ENCODE measurements around the gene PCDH1.

The PCDH1 gene

DNA sequence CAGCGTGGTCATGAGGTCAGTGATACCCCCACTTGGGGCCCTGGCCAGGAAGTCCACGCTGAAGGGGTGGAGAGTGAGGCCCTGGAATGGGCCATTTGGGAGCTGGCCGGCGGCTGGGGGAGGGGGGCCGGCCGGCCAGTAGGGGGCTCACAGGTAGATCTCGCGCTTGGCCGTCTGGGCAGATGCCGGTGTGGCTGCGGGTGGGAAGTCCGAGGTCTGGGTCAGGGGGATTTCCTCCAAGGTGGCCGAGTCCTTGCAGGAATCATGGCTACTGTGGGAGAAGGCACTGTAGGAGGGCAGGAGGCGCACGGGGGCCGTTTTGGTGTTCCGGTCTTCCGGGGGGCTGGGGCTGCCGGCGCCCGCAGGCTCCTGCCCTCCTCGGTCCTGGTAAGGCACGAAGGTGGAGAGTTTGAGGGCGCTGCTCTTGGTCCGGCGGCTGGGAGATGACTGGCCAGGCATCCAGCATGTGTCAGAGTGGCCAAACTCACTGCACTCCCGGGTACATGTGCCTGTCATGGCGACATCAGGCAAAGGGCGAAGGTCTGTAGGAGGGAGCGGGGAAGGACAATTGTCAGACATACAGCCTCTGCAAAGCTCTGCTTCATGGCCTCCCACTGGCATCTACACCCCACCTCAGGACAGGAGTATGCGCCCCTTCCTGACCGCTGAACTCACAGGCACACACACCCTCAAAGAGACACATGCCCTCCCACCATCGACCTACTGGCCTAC is 24.1 kb downstream of the PCDH1 start:
- DNase-seq (ENCODE audit: low read depth) = no peak

DNA sequence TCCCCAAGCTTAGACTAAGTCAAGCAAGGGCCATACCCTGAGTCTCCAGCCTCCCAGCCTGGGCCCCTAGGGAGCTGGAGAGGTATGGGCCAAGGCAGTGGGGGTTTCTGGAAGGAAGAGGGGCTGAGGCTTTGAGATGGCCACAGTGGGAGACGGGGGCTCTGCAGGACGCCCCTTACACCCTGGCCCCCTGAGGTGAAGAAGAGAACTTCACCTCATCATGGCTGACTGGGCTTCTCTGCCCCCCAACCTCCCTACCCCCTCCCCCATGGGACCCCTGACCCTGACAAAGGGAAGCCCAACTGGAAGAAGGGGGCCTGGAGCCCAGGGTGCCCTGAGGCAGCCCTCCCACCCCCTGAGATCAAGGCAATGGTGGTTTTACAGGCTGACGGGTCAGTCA is 25.8 kb downstream of the PCDH1 start:
- no peak for DNase-seq (ENCODE audit: low read depth)

DNA sequence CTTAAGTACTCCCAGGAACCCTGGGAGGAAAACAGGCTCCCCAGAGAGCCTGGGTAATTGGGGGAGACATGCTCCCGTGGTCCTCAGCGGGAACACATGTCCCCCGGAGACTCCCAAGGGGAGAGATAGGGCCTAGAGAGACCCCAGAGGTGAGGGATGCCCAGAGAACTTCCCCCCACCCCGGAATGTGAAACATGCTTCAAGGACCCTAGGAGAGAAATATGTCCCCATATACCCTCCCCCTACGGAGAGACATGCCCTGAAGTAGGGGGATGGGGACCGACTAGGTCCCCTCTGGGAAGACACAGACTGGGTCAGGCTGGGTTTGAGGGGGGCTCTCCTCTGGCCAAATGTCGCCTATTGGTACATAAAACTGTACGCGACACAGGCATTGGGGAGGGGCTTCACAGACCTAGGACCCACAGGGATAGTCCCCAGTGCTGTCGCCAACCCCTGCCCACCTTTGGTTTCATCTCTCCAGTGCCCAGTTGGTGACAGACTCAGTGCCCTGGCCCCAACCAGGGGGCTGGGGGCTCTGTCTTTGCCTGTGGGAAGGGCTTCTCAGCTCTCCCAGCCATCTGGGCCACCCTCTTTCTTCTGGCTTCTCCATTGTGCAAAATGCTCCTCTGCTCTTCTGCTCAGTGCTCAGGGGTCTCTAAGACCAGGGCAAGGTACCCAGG is 26.9 kb downstream of the PCDH1 start:
- DNase-seq (ENCODE audit: low read depth) = no peak

DNA sequence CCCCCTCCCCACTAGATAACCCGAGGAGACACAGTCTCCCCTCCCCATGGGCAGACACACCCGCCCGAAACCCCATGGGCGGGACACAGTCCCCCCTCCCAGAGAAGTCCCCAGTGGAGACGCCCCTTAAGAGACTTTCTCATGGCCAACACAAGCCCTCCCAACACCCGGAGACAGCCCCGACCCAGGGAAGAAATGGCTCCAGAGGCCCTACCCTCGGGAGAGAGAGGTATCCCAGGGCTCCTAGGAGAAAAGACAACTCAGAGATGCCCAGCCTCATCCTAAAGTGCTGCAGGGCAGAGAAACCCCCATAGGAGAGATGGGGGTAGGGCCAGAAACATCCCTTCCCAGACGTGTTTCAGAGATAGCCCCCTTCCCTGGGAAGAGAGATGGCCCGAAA is 27.4 kb downstream of the PCDH1 start:
- no peak for DNase-seq (ENCODE audit: low read depth)

DNA sequence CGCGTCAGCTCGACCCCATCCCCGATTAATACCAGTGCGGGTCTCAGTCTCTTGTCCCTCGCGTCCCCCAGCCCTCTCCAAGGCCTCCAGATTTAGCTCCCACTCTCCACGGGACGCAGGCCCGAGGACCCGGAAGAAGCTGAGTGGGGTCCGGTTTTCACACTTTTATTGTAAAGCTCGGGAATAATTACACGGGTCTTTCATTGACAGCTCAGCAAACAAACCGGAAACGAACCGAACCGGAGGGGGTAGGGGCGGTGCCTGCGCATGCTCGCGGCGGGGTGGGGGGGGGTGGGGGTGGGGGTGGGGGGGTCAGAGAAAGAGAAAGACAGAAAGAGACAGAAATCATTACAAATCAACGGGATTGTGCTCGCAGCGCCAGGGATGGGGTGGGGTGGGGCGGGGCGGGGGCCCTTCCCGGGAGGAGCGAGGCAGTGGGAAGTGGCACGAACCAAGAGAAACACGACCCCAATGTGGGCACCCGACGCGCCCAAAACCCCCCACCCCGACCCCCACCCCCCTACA is 27.9 kb downstream of the PCDH1 start:
- no peak for DNase-seq (ENCODE audit: low read depth)

DNA sequence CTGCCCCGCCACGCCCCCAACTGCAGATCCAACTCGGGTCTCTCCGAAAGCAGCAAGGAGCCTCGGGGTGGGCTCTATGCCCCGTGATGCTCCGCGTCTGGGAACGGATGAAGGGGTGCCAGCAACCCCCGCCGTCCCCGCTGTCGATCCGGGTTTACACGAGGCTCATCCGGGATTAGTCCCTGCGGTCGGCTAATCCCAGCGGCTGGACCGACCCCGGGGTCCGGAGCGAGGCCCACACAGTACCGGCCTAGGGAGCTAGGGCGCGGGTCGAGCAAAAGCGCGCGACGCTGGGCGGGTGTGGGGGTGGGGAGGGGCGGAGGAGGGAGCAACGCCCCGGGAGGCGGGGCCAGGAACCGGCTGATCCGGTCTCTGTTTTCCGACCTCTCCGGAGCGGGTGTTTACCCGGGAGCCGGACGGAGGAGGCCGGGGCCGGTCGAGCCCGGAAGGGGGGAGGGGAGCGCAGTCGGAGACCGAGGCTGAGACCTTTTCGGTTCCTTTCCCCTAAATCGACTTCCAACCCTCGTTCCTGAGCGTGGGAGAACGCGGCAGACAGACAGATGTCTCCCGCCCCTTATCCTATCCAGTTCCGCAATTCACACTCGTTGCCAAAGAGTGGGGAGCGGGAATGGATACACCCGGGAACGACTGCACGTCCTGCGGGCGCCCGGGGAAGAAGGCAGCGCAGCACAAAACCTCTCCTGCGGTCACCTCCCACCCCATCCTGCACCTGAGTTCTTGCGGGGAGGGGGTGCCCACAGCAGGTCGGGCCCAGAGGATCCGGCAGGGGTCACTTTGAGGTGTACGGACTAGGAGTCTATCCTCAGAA is 28.6 kb downstream of the PCDH1 start:
- DNase-seq (ENCODE audit: low read depth) = no peak

DNA sequence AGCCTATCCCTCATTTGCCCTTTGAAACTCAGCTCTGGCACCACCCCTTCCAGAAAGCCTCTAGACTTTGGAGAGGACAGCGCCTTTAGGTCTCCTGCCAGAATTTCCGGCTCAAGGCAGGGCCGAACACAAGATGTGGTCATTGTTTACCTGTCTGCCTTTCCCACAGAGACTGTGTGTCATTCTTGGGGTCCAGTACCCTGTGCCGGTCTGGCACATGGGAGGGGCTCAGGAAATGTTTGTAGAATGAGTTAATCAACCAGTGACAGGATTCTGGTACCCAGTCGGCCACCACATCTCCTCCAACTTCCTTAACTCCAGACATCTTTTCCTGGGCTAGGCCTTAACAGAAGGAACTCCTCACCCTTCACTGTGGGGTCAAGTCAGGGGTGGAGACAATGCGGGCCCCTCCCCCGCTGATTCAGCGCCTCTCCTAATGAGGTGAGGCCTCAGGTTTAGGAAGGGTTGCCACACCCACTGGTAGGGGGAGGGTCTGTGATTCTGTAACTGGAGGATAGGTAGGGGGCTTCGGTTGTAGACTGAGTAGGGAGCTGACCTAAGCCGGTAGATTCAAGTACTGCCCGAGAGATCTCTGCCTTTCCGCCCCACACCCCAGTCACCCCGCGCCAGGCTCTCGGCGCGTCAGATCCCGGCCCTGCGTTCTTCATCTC is 29.3 kb downstream of the PCDH1 start:
- no peak for DNase-seq (ENCODE audit: low read depth)

DNA sequence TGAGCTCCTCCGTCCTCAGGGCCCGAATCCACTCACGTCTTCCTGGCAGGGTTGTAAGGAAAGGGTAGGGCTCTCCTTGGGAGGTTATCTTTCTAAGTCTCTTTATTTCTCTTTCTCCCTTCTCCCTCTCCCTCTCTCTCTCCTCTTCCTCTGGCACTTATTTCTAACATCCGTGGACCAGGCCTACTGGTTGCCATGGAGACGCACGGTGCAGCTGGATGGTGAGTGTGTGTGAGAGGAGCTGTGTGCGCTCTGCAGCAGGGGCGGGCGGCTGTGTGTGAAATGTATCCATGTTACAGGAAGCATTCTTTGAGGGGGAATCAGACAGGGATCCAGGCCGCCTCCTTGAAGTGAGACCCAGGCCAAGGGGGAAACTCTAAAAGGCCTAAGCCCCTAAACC is 32.2 kb downstream of the PCDH1 start:
- no peak for DNase-seq (ENCODE audit: low read depth)

DNA sequence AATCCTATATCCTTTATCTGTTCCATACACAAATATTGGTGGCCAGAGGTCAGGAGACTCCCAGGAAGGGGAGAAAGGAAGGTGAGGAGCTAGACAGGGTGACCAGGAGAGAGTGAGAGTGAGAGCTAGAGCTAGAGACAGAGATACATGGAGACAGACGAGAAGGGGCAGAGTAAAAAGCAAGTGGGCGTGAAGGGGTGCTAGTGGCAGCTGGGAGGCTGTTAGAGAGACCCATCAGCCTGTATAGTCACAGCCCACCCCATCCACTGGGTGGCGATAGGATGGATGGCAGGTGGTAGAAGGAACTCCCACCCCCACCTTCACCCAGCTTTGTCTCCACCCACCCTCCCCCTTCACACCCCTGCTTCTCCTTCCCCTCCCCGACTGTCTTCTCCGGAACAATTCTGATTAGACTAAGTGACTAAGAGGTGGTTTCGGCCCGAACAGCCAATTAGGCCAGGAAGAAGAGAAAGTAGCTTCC is 32.8 kb downstream of the PCDH1 start:
- DNase-seq (ENCODE audit: low read depth) = no peak

DNA sequence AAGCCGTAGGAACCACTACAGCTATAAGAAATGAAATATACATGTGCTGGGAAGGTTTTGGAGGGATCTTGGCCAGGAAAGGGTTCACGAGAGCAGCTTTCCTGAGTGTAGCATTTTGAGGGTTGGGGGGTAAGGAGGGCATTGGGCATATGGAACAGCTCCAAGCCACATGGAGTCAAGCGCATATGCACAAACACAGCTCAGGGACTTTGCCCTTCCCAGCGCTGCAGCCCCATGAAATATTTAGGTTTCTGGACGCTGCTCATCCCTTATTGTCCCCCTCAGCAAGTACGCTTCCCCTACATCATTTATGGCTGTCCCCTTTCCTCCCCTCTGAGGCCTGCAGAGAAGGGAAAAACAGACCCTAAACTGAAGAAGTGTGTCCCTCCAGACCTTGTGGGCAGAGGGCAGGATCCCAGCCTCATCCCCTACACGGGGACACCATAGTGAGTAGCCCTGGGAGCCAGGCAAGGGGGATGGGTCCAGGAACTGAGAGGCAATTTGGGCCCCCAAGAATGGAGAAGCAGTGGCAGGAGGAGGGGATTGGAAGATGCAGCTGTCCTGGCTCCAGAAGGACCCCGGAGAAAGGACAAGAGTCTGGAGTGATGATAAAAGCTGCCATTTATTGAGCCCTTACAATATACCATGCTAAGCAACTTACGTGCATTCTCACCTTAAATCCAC is 33.7 kb downstream of the PCDH1 start:
- no peak for DNase-seq (ENCODE audit: low read depth)

DNA sequence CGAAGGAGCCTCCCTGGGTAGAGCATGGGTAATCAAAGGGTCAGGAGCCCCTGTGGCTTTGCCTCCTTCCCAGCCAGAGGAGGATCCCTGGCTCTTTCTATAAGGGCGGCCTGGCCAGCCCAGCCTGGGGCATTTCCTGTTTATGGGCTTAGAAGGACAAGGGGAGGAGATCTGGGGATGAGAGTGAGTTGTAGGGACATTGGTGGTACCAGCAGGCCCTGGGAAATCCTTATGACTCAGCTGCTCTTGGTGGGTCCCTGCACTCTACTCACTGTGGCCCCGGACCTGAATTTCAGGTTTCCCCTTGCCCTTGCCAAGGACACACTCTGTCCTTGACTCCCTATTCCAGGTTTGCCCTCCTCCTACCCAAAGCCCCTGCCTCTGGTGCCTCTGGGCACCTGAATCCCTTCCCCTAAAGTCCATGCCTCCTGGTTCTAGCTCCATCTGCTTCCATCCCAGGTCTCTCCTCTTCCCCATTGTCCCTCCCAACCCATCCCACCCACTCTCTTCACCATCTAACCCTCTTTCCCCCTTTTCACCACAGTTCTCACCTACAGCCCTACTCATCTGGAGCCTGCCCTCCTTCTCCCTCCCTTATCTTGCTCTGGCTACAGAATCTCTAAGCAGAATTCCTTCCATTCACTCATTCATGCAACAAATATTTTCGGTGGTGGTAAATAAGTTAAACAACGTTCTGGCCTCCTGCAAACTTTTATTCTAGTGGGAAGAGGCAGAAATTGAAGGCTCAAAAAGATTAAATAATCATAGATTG is 34.9 kb downstream of the PCDH1 start:
- no peak for DNase-seq (ENCODE audit: low read depth)

DNA sequence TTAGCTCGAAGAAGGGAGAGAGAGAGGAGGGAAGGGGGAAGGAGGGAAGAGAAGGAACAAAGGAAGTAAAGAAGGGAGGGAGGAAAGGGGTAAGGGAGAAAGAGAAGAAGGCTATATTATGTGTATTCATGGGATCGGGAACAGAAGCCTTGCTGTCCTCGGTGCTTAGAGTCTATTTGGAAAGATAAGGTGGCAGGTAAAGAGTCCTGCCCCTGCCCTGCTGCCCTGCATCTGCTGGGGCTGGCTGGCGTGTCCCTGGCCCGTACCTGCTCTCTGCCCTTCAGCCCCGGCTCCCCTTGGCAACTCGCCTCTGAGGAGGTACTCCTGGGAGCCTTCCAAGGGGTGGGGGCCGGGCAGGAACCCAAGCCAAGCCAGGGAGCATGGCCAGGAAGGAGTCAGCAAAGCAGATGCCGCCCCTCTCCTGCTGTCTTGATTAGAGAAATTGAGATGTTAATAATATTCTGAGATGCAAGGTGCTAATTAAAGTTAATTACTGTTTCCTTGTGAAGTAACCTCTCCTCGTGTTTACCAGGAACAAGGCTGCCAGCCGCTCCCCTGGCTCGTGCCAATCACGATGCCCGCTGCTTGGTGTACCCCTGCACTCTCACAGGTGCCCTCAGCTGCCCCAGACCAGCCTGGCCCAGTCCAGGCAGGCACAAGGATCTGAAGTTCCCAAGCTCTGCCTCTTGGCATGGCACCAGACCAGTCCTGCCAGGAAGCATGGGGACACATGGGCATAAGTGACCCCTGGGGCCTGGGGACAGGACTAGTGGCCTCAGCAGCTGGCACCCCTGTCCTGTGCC is 36.6 kb downstream of the PCDH1 start:
- no peak for DNase-seq (ENCODE audit: low read depth)

DNA sequence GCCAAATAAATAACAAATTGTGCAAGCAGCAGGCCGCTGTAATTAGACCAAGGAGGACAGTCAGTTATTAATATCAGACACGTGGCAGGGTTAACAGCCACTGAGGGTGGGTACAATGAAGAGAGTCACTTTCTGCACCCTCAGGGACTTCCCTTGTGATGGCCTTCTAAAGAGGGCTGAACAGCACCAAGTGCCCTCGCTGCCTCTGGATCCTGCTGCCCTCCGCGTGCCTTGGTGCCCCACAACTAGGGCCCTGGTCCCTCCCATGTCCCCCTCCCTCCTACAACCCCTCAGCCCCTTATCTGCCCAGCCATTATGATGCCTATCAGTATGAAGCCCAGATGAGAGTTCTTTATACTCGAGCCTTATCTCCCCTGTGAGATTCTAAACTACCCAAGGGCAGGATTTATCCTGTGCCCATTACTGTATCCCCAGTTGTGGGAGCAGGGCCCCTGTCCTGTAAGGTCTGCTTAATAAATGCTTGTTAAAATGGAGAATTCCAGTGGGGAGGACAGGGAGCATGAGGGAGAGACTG is 37.3 kb downstream of the PCDH1 start:
- no peak for DNase-seq (ENCODE audit: low read depth)

DNA sequence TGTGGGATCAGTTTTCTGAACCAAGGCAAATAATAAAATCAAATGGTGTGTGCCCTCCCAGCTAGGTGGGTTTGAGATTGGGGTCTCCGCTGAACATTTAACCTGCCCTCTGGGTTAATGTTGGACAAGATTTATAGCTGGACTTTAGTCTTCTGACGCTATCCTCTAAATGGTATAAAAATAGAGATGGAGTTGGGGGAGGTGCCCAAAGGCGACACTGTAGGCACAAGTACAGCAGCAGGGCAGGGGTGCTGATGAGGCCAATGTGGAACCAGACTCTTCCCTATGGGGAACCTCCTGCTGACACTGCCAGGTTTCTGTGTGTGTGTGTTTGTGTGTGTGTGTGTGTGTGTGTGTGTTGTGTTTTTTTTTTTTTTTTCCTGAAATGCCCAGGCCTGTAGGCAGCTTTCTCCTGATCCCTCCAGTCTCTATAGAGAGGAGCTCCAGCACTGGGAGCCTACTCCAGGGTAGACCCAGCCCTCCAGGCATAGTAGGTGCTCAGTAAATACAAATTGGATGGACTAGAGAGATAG is 37.9 kb downstream of the PCDH1 start:
- DNase-seq (ENCODE audit: low read depth) = no peak

DNA sequence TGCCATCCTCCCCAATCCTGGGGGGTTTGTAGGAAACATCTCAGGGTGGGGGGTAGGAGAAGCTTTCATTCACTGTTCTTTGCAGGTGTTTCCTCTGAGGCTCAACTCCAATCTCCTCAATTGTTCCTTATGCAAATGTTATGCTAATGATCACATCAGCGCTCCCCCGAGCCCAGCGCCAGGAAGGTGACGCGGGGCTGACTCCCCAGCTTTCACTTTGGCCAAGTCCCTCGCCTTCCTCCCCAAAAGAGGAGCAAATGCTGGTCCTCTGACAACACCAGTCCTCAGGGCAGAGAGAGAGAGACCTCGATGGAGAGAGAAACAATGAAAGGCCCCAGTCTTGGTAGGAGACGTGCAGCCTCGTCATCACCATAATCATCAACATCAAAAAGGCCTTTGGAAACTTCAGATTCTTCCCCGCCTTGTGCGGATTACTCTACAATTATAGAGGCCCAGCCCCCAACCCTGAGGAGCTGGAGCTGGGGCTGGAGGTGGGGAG is 39.1 kb downstream of the PCDH1 start:
- no peak for DNase-seq (ENCODE audit: low read depth)

DNA sequence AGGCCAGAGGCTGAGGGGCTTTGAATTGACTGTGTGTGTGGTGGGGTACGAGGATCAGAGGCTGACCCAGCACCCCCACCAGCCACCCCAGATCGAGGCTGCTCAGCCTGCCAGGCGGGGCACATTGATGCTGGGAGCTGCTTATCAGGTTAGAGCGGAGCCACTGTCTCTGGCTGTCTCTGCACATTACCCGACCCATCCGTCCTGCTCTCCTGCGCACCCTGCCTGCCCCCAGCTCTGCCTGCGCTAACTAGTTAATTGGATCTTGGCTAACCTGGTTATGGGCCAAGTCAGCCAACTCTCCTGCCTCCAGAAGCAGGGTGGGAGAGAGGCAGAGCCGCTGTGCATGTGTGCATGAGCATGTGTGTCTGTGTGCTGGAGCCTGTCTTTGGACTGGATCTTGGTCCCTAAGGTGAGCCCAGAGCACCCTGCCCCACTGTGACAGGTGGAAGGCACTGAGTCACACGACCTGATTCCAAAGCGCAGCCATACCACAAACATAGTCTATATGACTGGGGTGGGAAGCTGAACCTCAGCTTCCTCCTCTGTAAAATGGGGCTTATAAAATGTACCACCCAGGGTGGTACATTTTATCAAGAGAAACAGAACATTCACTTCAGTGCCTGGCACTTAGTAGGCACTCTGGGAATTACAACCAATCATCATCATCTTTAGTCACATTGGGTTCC is 39.7 kb downstream of the PCDH1 start:
- DNase-seq (ENCODE audit: low read depth) = no peak

DNA sequence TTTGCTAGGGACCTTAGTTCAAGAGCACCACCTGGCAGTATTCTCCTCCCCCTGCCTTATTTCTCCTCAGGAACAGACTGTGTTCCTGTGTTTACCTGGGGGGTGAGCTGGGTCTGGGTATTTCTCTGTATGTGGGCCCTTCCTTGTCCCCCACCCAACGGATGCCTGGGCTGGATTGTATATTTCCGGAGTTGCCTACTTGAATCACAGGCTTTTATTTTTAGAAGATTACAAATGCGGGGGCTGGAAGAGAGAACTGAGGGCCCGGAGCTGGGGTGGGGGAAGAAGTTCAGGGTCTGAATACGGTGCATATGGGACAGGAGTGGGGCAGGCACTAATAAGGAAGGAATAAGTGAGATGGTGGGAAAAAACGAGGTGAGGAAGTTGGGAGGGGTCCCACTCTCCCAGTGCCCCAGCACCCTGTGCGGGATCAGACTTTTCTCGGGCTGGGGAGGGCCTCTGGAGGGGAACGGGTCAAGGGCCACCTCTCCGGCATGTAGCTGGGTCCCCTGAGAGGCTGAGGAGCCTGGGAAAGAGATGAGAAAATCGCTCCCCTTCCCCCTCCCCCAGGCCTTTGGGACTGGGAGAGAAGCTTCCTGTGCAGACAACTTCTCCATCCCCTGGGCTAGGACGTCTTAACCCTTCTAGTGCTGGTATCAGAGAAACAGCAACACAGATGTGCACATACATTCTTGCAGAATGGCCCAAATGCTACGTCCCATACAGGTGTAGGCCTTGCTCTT is 42.1 kb downstream of the PCDH1 start:
- DNase-seq (ENCODE audit: low read depth) = no peak

DNA sequence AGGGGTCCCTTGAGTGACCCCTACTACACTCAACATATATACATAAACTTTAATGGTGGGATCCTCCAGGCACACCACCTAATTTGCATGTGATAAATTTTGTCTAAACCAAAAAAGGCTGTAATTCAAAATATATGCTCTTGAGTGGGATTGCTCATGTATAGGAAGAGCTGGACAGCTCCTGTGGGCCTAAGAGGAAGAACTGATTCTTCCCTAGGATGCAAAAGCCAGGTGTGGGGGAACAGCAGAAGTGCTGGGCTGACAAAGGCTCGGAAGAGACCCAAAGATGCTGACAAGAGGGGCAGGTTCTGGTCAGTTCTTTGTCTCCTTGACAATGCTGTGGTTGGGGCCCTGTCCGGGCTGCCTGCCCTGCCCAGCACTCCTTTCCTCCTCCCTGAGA is 43.9 kb downstream of the PCDH1 start:
- DNase-seq (ENCODE audit: low read depth) = no peak
